Neuronal stem cell (in vitro differentiated cells): ENCODE results near the gene PRICKLE3.

Experiments used
- DNase-seq: peaks from one replicate; pipeline ENCODE4 v3.0.0-alpha.2; 2013; ENCODE audit warnings: low spot score
- H2AFZ ChIP-seq: one replicate; pipeline ENCODE4 v1.6.1; 2013; ENCODE audit warnings: mild to moderate bottlenecking, low read length, inconsistent platforms
- H2AK5ac ChIP-seq: 2 replicates; pipeline ENCODE4 v1.6.1; 2013; ENCODE audit warnings: low read depth, mild to moderate bottlenecking, inconsistent platforms, low read length, moderate library complexity, mixed read lengths
- H2BK120ac ChIP-seq: 2 replicates; pipeline ENCODE4 v1.6.1; 2013; ENCODE audit warnings: low read depth, mild to moderate bottlenecking, inconsistent platforms, low read length, moderate library complexity, mixed read lengths
- H2BK12ac ChIP-seq: one replicate; pipeline ENCODE4 v1.6.1; 2013; ENCODE audit warnings: low read length, inconsistent platforms
- H2BK15ac ChIP-seq: 2 replicates; pipeline ENCODE4 v1.6.1; 2013; ENCODE audit warnings: mild to moderate bottlenecking, low read length, inconsistent platforms, mixed read lengths
- H2BK5ac ChIP-seq: one replicate; pipeline ENCODE4 v1.6.1; 2013; ENCODE audit warnings: inconsistent platforms, mild to moderate bottlenecking, low read length, moderate library complexity
- H3K14ac ChIP-seq: one replicate; pipeline ENCODE4 v1.6.1; 2013; ENCODE audit warnings: low read length, inconsistent platforms
- H3K18ac ChIP-seq: 2 replicates; pipeline ENCODE4 v1.6.1; 2013; ENCODE audit warnings: low read length, inconsistent platforms
- H3K23ac ChIP-seq: 2 replicates; pipeline ENCODE4 v1.6.1; 2013; ENCODE audit warnings: low read depth, mild to moderate bottlenecking, mixed read lengths, low read length, inconsistent platforms; ENCODE audit not compliant: poor library complexity
- H3K27ac ChIP-seq: replicated peaks from 3 replicates; pipeline ENCODE4 v1.5.1; 2013; ENCODE audit warnings: low read length, inconsistent platforms
- H3K27me3 ChIP-seq, 3 experiments: 2 replicates each; pipeline ENCODE4 v1.6.1; 2013; ENCODE audit warnings: low read length in 3 of 3, mild to moderate bottlenecking in 2 of 3, inconsistent platforms in 1 of 3, low read depth in 1 of 3, mixed read lengths in 1 of 3, moderate library complexity in 1 of 3; ENCODE audit not compliant: control insufficient read depth in 3 of 3, insufficient read depth in 3 of 3
- H3K36me3 ChIP-seq, 2 donors: replicated peaks in 1 of 2; 2 replicates each; pipeline ENCODE4 v1.6.1; 2013; ENCODE audit warnings: low read length in 2 of 2; ENCODE audit not compliant: control insufficient read depth in 2 of 2, insufficient read depth in 2 of 2
- H3K4ac ChIP-seq: 2 replicates; pipeline ENCODE4 v1.6.1; 2013; ENCODE audit warnings: inconsistent platforms, mild to moderate bottlenecking, low read length, moderate library complexity
- H3K4me1 ChIP-seq, 2 donors: 1 replicate in 1 of 2; 2 replicates in 1 of 2; pipeline ENCODE4 v1.6.1; 2013; ENCODE audit warnings: low read length in 2 of 2, low read depth in 1 of 2; ENCODE audit not compliant: control insufficient read depth in 2 of 2, insufficient read depth in 1 of 2
- H3K4me2 ChIP-seq: one replicate; pipeline ENCODE4 v1.6.1; 2013; ENCODE audit warnings: mild to moderate bottlenecking, low read length, inconsistent platforms; ENCODE audit not compliant: insufficient read depth, poor library complexity, severe bottlenecking
- H3K4me3 ChIP-seq, 2 donors: 2 replicates each; pipeline ENCODE4 v1.5.1; 2013; ENCODE audit warnings: low read length in 2 of 2, mild to moderate bottlenecking in 2 of 2, inconsistent platforms in 1 of 2, moderate library complexity in 1 of 2
- H3K79me1 ChIP-seq: one replicate; pipeline ENCODE4 v1.6.1; 2013; ENCODE audit warnings: low read depth, mild to moderate bottlenecking, inconsistent platforms, low read length, moderate library complexity
- H3K9ac ChIP-seq: one replicate; pipeline ENCODE4 v1.6.1; 2013; ENCODE audit warnings: mild to moderate bottlenecking, low read depth, low read length, inconsistent platforms; ENCODE audit not compliant: poor library complexity
- H3K9me3 ChIP-seq, 2 donors: replicated peaks in 1 of 2; 2 replicates each; pipeline versions ENCODE3 to v1.6.1; 2013; ENCODE audit warnings: low read length in 2 of 2, mild to moderate bottlenecking in 2 of 2, inconsistent platforms in 1 of 2, low read depth in 1 of 2, mixed read lengths in 1 of 2, moderate library complexity in 1 of 2; ENCODE audit not compliant: control insufficient read depth in 2 of 2, insufficient read depth in 1 of 2
- H4K8ac ChIP-seq: one replicate; pipeline ENCODE4 v1.6.1; 2013; ENCODE audit warnings: low read depth, mild to moderate bottlenecking, inconsistent platforms, low read length, moderate library complexity
- H4K91ac ChIP-seq: one replicate; pipeline ENCODE4 v1.6.1; 2013; ENCODE audit warnings: low read length, low read depth, mild to moderate bottlenecking, inconsistent platforms; ENCODE audit not compliant: poor library complexity
- WGBS, 2 donors: extraction: QIAGEN DNeasy Blood & Tissue Kit; methylation state at CpG; one replicate each; pipeline ENCODE4 v1.1.7; 2013; ENCODE audit warnings: missing lambda C conversion rate in 2 of 2, mixed read lengths in 1 of 2; ENCODE audit not compliant: insufficient read length in 2 of 2, insufficient replicate concordance in 1 of 2; ENCODE audit errors: extremely low coverage in 2 of 2; 5-methylcytosine and 5-hydroxymethylcytosine counted together

The PRICKLE3 gene

GRCh38 chrX:49163555-49164419 lies 22.4 kb downstream of the PRICKLE3 start:
- DNase-seq: peak; percentile 71
- Histone ChIP-seq H2BK120ac (no peak overlapping the region), H3K23ac (no peak overlapping the region), H3K4ac (no peak overlapping the region), H4K91ac (no peak overlapping the region), H4K8ac (no peak overlapping the region), H3K9ac (peak overlapping the region; percentile 60), H3K27ac (peak overlapping the region; percentile 63), H3K27me3 (peaks cover 0 to 9% (median 7%) of the 10 kb centered on the region in 3 experiments), H3K4me2 (peak overlapping the region; percentile 33), H2BK12ac (no peak overlapping the region), H2BK5ac (no peak overlapping the region), H3K36me3 (no peaks in the 10 kb centered on the region), H3K9me3 (no peaks in the 10 kb centered on the region), H3K4me3 (peak overlapping the region; percentile 33 to 58), H3K18ac (peak overlapping the region; percentile 76), H2BK15ac (no peak overlapping the region), H2AFZ (peak overlapping the region; percentile 91), H3K14ac (no peak overlapping the region), H3K4me1 (peaks cover 0 to 11% of the 10 kb centered on the region in 2 donors), H3K79me1 (peaks cover 2% of the 10 kb centered on the region), H2AK5ac (no peak overlapping the region)
- no CpG with 5 or more reads among the region's 69 CpGs for WGBS, 2 donors

GRCh38 chrX:49162620-49163019 lies 23.6 kb downstream of the PRICKLE3 start, which contains the start of gene MAGIX:
Gene MAGIX (plus strand): TSS chrX:49162758. CDS start chrX:49162890, 132 bp downstream.
- Histone ChIP-seq H2BK12ac (no peak within 1 kb of the TSS), H4K91ac (no peak within 1 kb of the TSS), H2BK15ac (no peak within 1 kb of the TSS), H3K36me3 (no peaks in the 10 kb centered on the region), H3K4me3 (peak within 1 kb of the TSS; percentile 28 to 57), H3K4me2 (peak within 1 kb of the TSS; percentile 33), H2BK120ac (no peak within 1 kb of the TSS), H2AK5ac (no peak within 1 kb of the TSS), H2BK5ac (no peak within 1 kb of the TSS), H3K9me3 (no peaks in the 10 kb centered on the region), H3K4ac (no peak within 1 kb of the TSS), H3K4me1 (peaks cover 0 to 11% of the 10 kb centered on the region in 2 donors), H3K27me3 (peaks cover 0 to 9% (median 7%) of the 10 kb centered on the region in 3 experiments), H2AFZ (peak within 1 kb of the TSS; percentile 91), H3K18ac (peak within 1 kb of the TSS; percentile 6), H3K27ac (no peak within 1 kb of the TSS), H4K8ac (no peak within 1 kb of the TSS), H3K14ac (no peak within 1 kb of the TSS), H3K23ac (no peak within 1 kb of the TSS), H3K9ac (no peak within 1 kb of the TSS), H3K79me1 (peaks cover 2% of the 10 kb centered on the region)
- DNase-seq: no peak
- WGBS, 2 donors: no CpG with 5 or more reads among the region's 28 CpGs

- Histone ChIP-seq H2BK120ac (no peak overlapping the region), H3K4me3 (no peak overlapping the region), H3K27ac (no peak overlapping the region), H2BK5ac (no peak overlapping the region), H3K9ac (no peak overlapping the region), H4K8ac (no peak overlapping the region), H3K27me3 (peaks cover 0 to 12% (median 7%) of the 10 kb centered on the region in 3 experiments), H3K4ac (no peak overlapping the region), H3K9me3 (no peaks in the 10 kb centered on the region), H3K4me1 (peaks cover 0 to 5% of the 10 kb centered on the region in 2 donors), H3K18ac (no peak overlapping the region), H3K14ac (no peak overlapping the region), H3K36me3 (no peaks in the 10 kb centered on the region), H2AFZ (no peak overlapping the region), H2BK12ac (no peak overlapping the region), H2AK5ac (no peak overlapping the region), H3K79me1 (peaks cover 2% of the 10 kb centered on the region), H3K4me2 (no peak overlapping the region), H3K23ac (no peak overlapping the region), H2BK15ac (no peak overlapping the region), H4K91ac (no peak overlapping the region)
- WGBS, 2 donors: no CpG with 5 or more reads among the region's 5 CpGs
- no peak for DNase-seq
Measured at GRCh38 chrX:49161632-49162031, 24.5 kb downstream of the PRICKLE3 start.

- Histone ChIP-seq H3K79me1 (peaks cover 2% of the 10 kb centered on the region), H3K18ac (no peak overlapping the region), H3K4me3 (no peak overlapping the region), H3K23ac (no peak overlapping the region), H2AFZ (no peak overlapping the region), H3K4ac (no peak overlapping the region), H4K91ac (no peak overlapping the region), H3K4me1 (peaks cover 0 to 5% of the 10 kb centered on the region in 2 donors), H2AK5ac (no peak overlapping the region), H3K36me3 (no peaks in the 10 kb centered on the region), H2BK120ac (no peak overlapping the region), H2BK15ac (no peak overlapping the region), H3K14ac (no peak overlapping the region), H4K8ac (no peak overlapping the region), H3K9me3 (no peaks in the 10 kb centered on the region), H3K27me3 (peaks cover 0 to 12% (median 7%) of the 10 kb centered on the region in 3 experiments), H3K27ac (no peak overlapping the region), H3K9ac (no peak overlapping the region), H3K4me2 (no peak overlapping the region), H2BK5ac (no peak overlapping the region), H2BK12ac (no peak overlapping the region)
- DNase-seq: no peak
- no CpG with 5 or more reads among the region's 2 CpGs for whole genome bisulfite sequencing, 2 donors
Measured at GRCh38 chrX:49160908-49161307, 25.3 kb downstream of the PRICKLE3 start.
